Endothelial cell (in vitro differentiated cells): ENCODE data around the gene CDH8. TPM values are rescaled to one million over a fixed set of nuclear protein-coding genes. Genes with fewer than 3 reads are reported as not detected.

Source experiments
- DNase-seq: peaks from one replicate; pipeline ENCODE4 v3.0.0; 2021; ENCODE audit warnings: low spot score
- H3K27ac Mint-ChIP-seq: one replicate; pipeline ENCODE4 v1.8.0; 2021; ENCODE audit warnings: mixed read lengths, inconsistent platforms; ENCODE audit not compliant: unreplicated experiment
- H3K27me3 Mint-ChIP-seq: one replicate; pipeline ENCODE4 v1.8.0; 2021; ENCODE audit warnings: mild to moderate bottlenecking, moderate library complexity, mixed read lengths, inconsistent platforms; ENCODE audit not compliant: unreplicated experiment
- H3K36me3 Mint-ChIP-seq: one replicate; pipeline ENCODE4 v1.8.0; 2021; ENCODE audit warnings: mild to moderate bottlenecking, low read depth, mixed read lengths, inconsistent platforms; ENCODE audit not compliant: unreplicated experiment
- H3K4me1 Mint-ChIP-seq: one replicate; pipeline ENCODE4 v1.8.0; 2021; ENCODE audit warnings: mild to moderate bottlenecking, mixed read lengths, inconsistent platforms; ENCODE audit not compliant: unreplicated experiment
- H3K4me3 Mint-ChIP-seq: one replicate; pipeline ENCODE4 v1.8.0; 2021; ENCODE audit warnings: mild to moderate bottlenecking, mixed read lengths, inconsistent platforms; ENCODE audit not compliant: unreplicated experiment
- H3K9me3 Mint-ChIP-seq: one replicate; pipeline ENCODE4 v1.8.0; 2021; ENCODE audit warnings: mixed read lengths, inconsistent platforms; ENCODE audit not compliant: unreplicated experiment
- CTCF ChIP-seq: fragments of 200-600 bp; sonication (generic); IDR thresholded peaks from one replicate; pipeline ENCODE4 v1.5.0; 2021; ENCODE audit warnings: antibody characterized with exemption; ENCODE audit not compliant: unreplicated experiment
- total RNA-seq: library from RNA; stranded (reverse); fragmentation: NEBNext Ultra II Directional; extraction: Animal tissue kit (Norgen Biotek cat#: 25700); gene quantifications from one replicate; pipeline ENCODE4 v1.2.1, GENCODE V29; 2021; ENCODE audit not compliant: unreplicated experiment

The CDH8 gene
- total RNA-seq, 1 donor from 2014 or later, result 6.4 TPM

- DNase-seq, result no peak
- TF ChIP-seq CTCF, result no peak
- Mint-ChIP-seq H3K4me3 (no peak overlapping the region), H3K4me1 (peaks cover 2% of the 10 kb centered on the region), H3K27ac (no peak overlapping the region), H3K27me3 (no peaks in the 10 kb centered on the region), H3K9me3 (no peaks in the 10 kb centered on the region), H3K36me3 (no peaks in the 10 kb centered on the region)
These were observed 424.3 kb downstream of the CDH8 start for GRCh38 chr16:61611847-61612491.

GRCh38 chr16:61606581-61606980, 429.7 kb downstream of the CDH8 start:
- no peak for DNase-seq
- Mint-ChIP-seq H3K27me3 (peaks cover 2% of the 10 kb centered on the region), H3K4me1 (no peaks in the 10 kb centered on the region), H3K4me3 (no peak overlapping the region), H3K9me3 (no peaks in the 10 kb centered on the region), H3K36me3 (no peaks in the 10 kb centered on the region), H3K27ac (no peak overlapping the region)
- no peak for TF ChIP-seq CTCF
